ENCODE measurements around the gene EXOC3L4. TPM values are rescaled to one million over a fixed set of nuclear protein-coding genes. Genes with fewer than 3 reads are reported as not detected.

The EXOC3L4 gene
- total and polyA plus RNA-seq, 9 of the 15 experiments (the other 6 are each of a cell fraction or from before 2014, with no cell fraction given) = 0.10 to 6.7 (median 0.98) TPM; not detected in 1

GRCh38 chr14:103093856-103094405, 594 bp upstream of the EXOC3L4 start:
- in situ Hi-C loops (cut with MboI) (no loop called here), intact Hi-C loops (cut with micrococcal nuclease) (no loop called here)
- Histone ChIP-seq H3K36me3 (ENCODE audit: control insufficient read depth, insufficient read depth, low read length) (no peaks in the 10 kb centered on the region), H3K4me2 (ENCODE audit: insufficient read depth, low read length) (no peak overlapping the region), H3K9me1 (ENCODE audit: control insufficient read depth, insufficient read depth, low read length) (no peaks in the 10 kb centered on the region), H3K27me3 (ENCODE audit: control insufficient read depth in 2 of 2, insufficient read depth in 2 of 2, low read length in 2 of 2) (no peaks in the 10 kb centered on the region), H3K27ac (ENCODE audit: extremely low read depth, low read depth, low read length) (no peak overlapping the region), H3K9me3 (replicated peaks; ENCODE audit: control insufficient read depth, insufficient read depth, low read depth, low read length) (no peaks in the 10 kb centered on the region), H3K4me3 (no peak overlapping the region), H3K4me1 (replicated peaks in 1 of 2; ENCODE audit: control insufficient read depth in 2 of 2, insufficient read depth in 2 of 2, low read length in 2 of 2) (peaks cover 17 to 81% of the 10 kb centered on the region in 2 experiments), H3K9ac (ENCODE audit: insufficient read depth in 1 of 2, low read depth in 2 of 2, low read length in 2 of 2) (peak overlapping the region in 1 of 2 experiments; percentile 45; a peak in 1 of 4 replicates), H3K79me2 (ENCODE audit: control insufficient read depth, insufficient read depth, low read length) (no peaks in the 10 kb centered on the region), H4K20me1 (replicated peaks; ENCODE audit: control insufficient read depth, insufficient read depth, low read length) (no peaks in the 10 kb centered on the region), H2AFZ (ENCODE audit: low read depth, low read length) (no peak overlapping the region)
- WGBS (ENCODE audit: insufficient coverage, low coverage, missing lambda C conversion rate) = 90% methylated on average over 4 of the region's 13 CpGs
- ChIA-PET CTCF (ENCODE audit: low intra/inter-chr PET ratio) (no interaction called here), POLR2A (interaction anchor here (0.6 kb wide), 1 partner anchor 14 kb away, joined by 3 read pairs; no protein-coding TSS in a partner anchor)
- TF ChIP-seq JUND (IDR thresholded peaks at IDR 0.05; ENCODE audit: borderline replicate concordance, low read depth, low read length) = no peak
- no peak for TF ChIP-seq JUND (tag; IDR thresholded peaks at IDR 0.05; ENCODE audit: borderline replicate concordance, low read depth, low read length)
- no peak for TF ChIP-seq RBM22 (IDR thresholded peaks at IDR 0.05; ENCODE audit: low read depth, low read length, poor library complexity, severe bottlenecking)
- TF ChIP-seq ZNF699 (CRISPR knock-in tag; IDR thresholded peaks at IDR 0.05; ENCODE audit: insufficient replicate concordance) = no peak
- no peak for TF ChIP-seq AFF4 (CRISPR knock-in tag; IDR thresholded peaks at IDR 0.05)
- TF ChIP-seq THRA (IDR thresholded peaks at IDR 0.05) = no peak
- no peak for TF ChIP-seq RAD51 (IDR thresholded peaks at IDR 0.05; ENCODE audit: borderline replicate concordance, low read depth)
- no TSS peak for BruUV-seq (replicated peaks)
- FAIRE-seq (no peak), ATAC-seq (no peak), DNase-seq (ENCODE audit: extremely low read depth in 1 of 4, low spot score in 3 of 4) (no peak)
